Stimulated activated naive CD8-positive, alpha-beta T cell treated with anti-CD3 and anti-CD28 coated beads, Interleukin-15, Interleukin-2, amounts not matched to agents 100 ng/mL and 50 ng/mL, for 24 hours (primary cell): ENCODE measurements around the gene ZFP62.

Source experiments
- H3K27ac Mint-ChIP-seq: one replicate; pipeline ENCODE4 v1.8.0; 2021; ENCODE audit warnings: mild to moderate bottlenecking, mixed read lengths
- H3K27me3 Mint-ChIP-seq: one replicate; pipeline ENCODE4 v1.8.0; 2021; ENCODE audit warnings: mixed read lengths
- H3K36me3 Mint-ChIP-seq: one replicate; pipeline ENCODE4 v1.8.0; 2021; ENCODE audit warnings: low read depth, mixed read lengths
- H3K4me1 Mint-ChIP-seq: one replicate; pipeline ENCODE4 v1.8.0; 2021; ENCODE audit warnings: low read depth, mixed read lengths
- H3K4me3 Mint-ChIP-seq: one replicate; pipeline ENCODE4 v1.8.0; 2021; ENCODE audit warnings: mild to moderate bottlenecking, mixed read lengths
- H3K9me3 Mint-ChIP-seq: one replicate; pipeline ENCODE4 v1.8.0; 2021; ENCODE audit warnings: mixed read lengths

ZFP62 gene

GRCh38 chr5:180815293-180815917, 45.7 kb downstream of the ZFP62 start:
- H3K36me3 Mint-ChIP-seq: no peaks in the 10 kb centered on the region
- no peaks in the 10 kb centered on the region for H3K27me3 Mint-ChIP-seq
- peak overlapping the region; percentile 36 for H3K27ac Mint-ChIP-seq
- no peak overlapping the region for H3K4me3 Mint-ChIP-seq
- H3K4me1 Mint-ChIP-seq: peaks cover 76% of the 10 kb centered on the region
- H3K9me3 Mint-ChIP-seq: no peaks in the 10 kb centered on the region

DNA sequence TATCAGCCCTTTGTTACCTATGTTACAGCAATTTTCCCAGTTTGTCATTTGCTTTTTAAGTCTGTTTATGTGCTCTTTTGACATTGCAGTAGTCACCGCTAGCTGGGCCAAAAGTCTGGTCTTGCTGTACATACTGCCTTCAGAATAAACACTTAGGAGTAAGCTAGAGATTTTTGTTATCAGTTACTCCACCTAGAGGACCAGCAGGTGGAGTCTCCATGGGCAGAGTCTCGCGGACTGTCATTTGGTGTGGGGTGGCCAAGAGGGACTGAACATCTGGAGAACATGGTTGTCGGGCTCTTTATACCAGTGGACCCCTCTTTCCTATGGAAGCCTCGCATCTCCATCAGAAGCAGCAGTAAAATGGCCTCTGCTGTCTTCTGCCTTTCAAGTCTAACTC, 47.7 kb downstream of the ZFP62 start:
- no peaks in the 10 kb centered on the region for H3K27me3 Mint-ChIP-seq
- H3K9me3 Mint-ChIP-seq: no peaks in the 10 kb centered on the region
- peaks cover 79% of the 10 kb centered on the region for H3K4me1 Mint-ChIP-seq
- H3K36me3 Mint-ChIP-seq: no peaks in the 10 kb centered on the region
- no peak overlapping the region for H3K4me3 Mint-ChIP-seq
- H3K27ac Mint-ChIP-seq: peak overlapping the region; percentile 50

DNA sequence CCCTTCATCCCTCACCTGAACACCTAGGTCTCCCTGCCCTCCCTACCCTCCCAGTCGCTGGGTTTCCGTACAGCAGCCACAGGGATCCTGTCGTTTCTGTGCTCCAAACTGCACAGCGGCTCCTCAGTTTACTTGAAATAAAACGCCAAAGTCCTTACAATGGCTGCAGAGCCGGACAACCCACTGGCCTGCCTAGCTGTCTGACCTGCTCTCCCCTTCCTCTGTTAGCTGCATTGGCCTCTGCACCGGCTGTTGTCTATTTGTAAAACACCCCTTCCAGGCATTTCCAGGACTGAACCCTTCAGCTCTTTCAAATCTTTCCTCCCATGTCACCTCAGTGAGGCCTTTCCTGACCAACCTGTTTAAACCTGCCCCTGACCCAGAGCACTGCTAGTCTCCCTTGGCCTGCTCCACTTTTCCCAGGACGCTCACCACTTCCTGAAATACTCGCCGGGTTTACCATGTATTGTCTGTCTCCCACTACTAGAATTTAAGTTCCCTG, 49.4 kb downstream of the ZFP62 start:
- no peaks in the 10 kb centered on the region for H3K9me3 Mint-ChIP-seq
- peak overlapping the region; percentile 94 for H3K27ac Mint-ChIP-seq
- H3K36me3 Mint-ChIP-seq: peaks cover 8% of the 10 kb centered on the region
- no peaks in the 10 kb centered on the region for H3K27me3 Mint-ChIP-seq
- peaks cover 79% of the 10 kb centered on the region for H3K4me1 Mint-ChIP-seq
- H3K4me3 Mint-ChIP-seq: peak overlapping the region; percentile 87

GRCh38 chr5:180810959-180811622, 50.0 kb downstream of the ZFP62 start:
- peak overlapping the region; percentile 94 for H3K27ac Mint-ChIP-seq

DNA sequence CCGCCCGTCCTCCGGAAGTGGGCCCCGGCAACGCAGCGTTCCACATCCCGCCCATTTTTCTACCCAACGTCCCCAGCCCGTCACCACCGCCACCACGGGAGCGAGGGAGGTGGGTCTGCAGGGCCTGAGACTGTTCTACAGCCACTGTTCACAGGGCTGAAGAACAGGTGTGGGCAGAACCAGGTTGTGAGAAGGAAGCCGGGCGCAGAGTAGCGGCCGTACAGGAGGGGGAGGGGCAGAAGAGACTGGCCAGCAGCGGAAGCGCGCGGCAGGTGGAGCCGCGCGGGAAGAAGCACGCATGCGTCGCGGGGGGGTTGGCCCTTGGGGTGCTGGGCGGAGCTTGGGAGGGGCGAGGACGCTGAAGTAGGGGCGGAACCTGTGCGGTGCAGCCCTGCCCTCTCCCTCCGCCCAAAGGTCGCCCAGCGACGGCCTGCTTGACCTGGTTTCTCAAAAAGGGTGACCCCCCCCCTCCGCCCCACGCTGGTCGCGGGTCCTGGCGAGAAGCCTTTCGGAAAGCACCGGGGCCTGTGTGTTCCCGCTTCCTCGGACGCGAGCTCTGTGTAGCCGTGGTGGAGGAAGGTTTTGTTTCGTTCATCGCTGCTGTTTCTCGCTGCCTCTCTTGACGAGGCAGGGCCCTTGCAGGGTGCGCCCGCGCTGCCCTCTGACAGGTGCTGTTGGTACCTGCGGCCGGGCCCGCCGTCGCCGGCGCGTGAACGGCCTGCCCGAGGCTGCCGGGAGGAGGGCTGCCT, 50.7 kb downstream of the ZFP62 start:
- H3K4me3 Mint-ChIP-seq: peak overlapping the region; percentile 87
- no peaks in the 10 kb centered on the region for H3K27me3 Mint-ChIP-seq
- H3K9me3 Mint-ChIP-seq: no peaks in the 10 kb centered on the region
- H3K4me1 Mint-ChIP-seq: peaks cover 80% of the 10 kb centered on the region
- H3K27ac Mint-ChIP-seq: peak overlapping the region; percentile 95
- H3K36me3 Mint-ChIP-seq: peaks cover 11% of the 10 kb centered on the region

More at GRCh38 chr5:180810959-180811622, 50.0 kb downstream of the ZFP62 start:
- no peaks in the 10 kb centered on the region for H3K9me3 Mint-ChIP-seq
- no peaks in the 10 kb centered on the region for H3K27me3 Mint-ChIP-seq
- peaks cover 80% of the 10 kb centered on the region for H3K4me1 Mint-ChIP-seq
- H3K4me3 Mint-ChIP-seq: peak overlapping the region; percentile 87
- peaks cover 11% of the 10 kb centered on the region for H3K36me3 Mint-ChIP-seq

DNA sequence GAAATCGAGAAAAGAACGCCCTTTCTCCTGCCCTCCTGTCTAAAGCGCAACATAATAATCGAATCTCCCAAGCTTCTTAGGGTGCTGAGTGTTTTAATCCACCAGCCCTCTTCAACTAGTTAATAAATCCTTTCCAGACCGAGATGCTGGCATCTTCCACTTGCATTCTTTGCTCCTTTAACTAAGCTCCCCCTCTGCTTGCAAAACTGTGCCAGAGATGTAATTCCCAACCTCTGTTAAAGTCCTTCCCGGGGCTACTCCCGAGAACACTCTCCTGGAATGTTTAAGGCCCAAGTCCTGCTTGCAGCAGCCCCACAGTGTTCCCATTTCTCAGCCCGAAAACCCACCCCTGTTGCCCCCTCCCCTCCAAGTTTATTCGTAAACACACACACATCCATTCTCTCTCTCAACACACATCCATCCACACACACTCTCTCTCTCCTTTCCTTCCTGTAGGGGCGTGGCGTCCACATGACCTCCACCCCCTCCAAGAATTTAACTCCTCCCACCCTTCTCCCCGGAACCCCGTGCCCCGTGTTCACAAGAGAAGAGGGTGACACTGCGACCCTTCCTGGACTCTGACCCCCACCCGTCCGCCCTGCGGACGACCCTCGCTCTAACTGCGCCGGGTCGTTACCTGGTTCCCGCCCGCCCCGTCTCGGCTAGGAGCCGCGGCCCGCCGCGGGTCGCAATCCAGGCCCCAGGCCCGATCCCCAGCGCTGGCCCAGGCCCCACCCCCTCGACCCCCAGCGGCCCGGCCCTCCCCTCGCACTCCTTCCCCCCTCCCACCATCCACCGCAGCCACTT, 51.5 kb downstream of the ZFP62 start:
- Mint-ChIP-seq H3K9me3 (no peaks in the 10 kb centered on the region), H3K4me3 (peak overlapping the region; percentile 87), H3K27ac (peak overlapping the region; percentile 95), H3K27me3 (no peaks in the 10 kb centered on the region), H3K36me3 (peaks cover 18% of the 10 kb centered on the region), H3K4me1 (peaks cover 81% of the 10 kb centered on the region)

GRCh38 chr5:180808461-180809000, 52.5 kb downstream of the ZFP62 start:
- Mint-ChIP-seq H3K4me1 (peaks cover 75% of the 10 kb centered on the region), H3K36me3 (peaks cover 18% of the 10 kb centered on the region), H3K27me3 (no peaks in the 10 kb centered on the region)

GRCh38 chr5:180807654-180808414, 53.2 kb downstream of the ZFP62 start:
- Mint-ChIP-seq H3K9me3 (no peaks in the 10 kb centered on the region), H3K4me1 (peaks cover 68% of the 10 kb centered on the region), H3K27ac (peak overlapping the region; percentile 95), H3K36me3 (peaks cover 18% of the 10 kb centered on the region), H3K27me3 (no peaks in the 10 kb centered on the region), H3K4me3 (peak overlapping the region; percentile 87)

More at GRCh38 chr5:180808461-180809000, 52.5 kb downstream of the ZFP62 start:
- H3K9me3 Mint-ChIP-seq: no peaks in the 10 kb centered on the region
- H3K27ac Mint-ChIP-seq: peak overlapping the region; percentile 95
- peak overlapping the region; percentile 87 for H3K4me3 Mint-ChIP-seq

DNA sequence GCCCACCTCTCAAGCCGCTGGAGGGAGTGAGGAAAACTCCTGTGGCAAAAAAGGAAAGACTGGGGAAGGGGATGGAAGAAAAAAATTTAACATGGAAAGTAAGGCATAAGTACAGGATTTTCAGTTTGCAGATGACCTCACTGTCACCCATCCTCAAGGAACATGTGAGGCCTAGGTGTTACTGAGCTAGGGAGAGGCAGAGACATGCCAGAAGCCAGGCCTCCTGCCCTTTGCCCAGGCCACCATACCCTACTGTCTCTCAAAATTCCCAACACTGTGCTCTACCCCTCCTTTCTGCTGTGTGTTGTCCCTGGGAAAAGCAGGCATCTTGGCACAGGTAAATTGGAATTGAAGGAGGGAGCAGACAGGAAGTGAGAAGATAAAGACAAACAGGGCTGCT, 54.0 kb downstream of the ZFP62 start:
- H3K27ac Mint-ChIP-seq: peak overlapping the region; percentile 95
- peaks cover 18% of the 10 kb centered on the region for H3K36me3 Mint-ChIP-seq
- H3K4me1 Mint-ChIP-seq: peaks cover 66% of the 10 kb centered on the region

DNA sequence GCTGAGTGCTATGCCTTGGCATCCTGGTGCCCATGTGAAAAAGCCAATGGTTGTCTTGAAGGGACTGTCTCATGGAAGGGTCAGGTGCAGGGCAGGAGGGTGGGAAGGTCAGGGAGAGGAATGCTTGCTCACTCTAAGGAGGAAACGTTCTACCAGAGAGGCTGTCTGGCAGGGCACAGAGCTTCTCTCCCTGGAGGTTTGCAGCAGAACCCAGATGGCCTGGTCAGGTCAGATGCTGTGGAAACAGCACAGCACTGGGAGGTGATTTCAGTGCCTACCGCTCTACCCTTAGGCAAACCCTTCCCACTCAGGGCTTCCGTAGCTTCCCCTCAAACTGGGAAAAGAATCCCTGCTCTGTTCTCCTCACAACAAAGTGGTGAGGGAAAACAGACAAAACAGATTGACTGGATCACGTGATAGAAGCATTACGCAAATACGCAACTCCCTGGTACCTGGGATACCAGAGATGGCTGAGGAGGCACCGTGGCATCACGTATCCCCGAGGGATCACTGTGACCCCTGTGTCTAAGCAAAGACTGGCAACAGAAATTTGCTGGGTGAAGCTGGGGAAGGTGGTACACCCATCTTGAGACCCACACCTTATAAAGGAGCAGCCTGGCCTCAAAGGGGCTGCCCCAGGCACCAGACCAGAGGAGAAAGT, 54.6 kb downstream of the ZFP62 start:
- peak overlapping the region; percentile 87 for H3K4me3 Mint-ChIP-seq
- H3K27me3 Mint-ChIP-seq: no peaks in the 10 kb centered on the region
- H3K36me3 Mint-ChIP-seq: peaks cover 22% of the 10 kb centered on the region
- no peaks in the 10 kb centered on the region for H3K9me3 Mint-ChIP-seq
- H3K27ac Mint-ChIP-seq: peak overlapping the region; percentile 95
- peaks cover 66% of the 10 kb centered on the region for H3K4me1 Mint-ChIP-seq

More for the DNA sequence above, 54.0 kb downstream of the ZFP62 start:
- Mint-ChIP-seq H3K4me3 (peak overlapping the region; percentile 87), H3K9me3 (no peaks in the 10 kb centered on the region), H3K27me3 (no peaks in the 10 kb centered on the region)

DNA sequence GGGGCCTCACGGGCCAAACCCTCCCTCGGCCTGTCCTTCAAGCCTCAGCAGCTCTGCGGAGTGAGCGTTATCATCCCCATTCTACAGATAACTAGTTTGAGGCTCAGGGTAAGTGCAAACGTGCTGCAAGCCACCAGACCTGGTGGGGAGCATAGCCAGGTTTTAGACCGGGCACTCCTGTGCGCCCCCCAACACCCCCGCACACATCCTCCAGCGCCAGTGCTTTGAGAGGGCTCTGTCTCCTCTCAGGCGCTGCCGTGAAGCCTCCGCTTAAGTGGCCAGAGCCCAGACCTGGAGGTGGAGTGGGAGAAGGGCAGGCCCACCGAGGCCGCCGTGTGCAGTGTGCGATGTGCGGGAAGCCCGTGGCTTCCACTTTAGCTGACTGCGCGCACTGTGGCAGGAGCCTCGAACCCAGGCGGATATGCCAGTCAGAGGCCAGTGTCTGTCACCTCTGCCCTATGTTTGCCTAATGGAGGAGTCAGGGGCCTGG, 56.9 kb downstream of the ZFP62 start:
- Mint-ChIP-seq H3K4me1 (peaks cover 78% of the 10 kb centered on the region), H3K9me3 (no peaks in the 10 kb centered on the region), H3K36me3 (peaks cover 43% of the 10 kb centered on the region), H3K4me3 (peak overlapping the region; percentile 87), H3K27ac (peak overlapping the region; percentile 96), H3K27me3 (no peaks in the 10 kb centered on the region)

DNA sequence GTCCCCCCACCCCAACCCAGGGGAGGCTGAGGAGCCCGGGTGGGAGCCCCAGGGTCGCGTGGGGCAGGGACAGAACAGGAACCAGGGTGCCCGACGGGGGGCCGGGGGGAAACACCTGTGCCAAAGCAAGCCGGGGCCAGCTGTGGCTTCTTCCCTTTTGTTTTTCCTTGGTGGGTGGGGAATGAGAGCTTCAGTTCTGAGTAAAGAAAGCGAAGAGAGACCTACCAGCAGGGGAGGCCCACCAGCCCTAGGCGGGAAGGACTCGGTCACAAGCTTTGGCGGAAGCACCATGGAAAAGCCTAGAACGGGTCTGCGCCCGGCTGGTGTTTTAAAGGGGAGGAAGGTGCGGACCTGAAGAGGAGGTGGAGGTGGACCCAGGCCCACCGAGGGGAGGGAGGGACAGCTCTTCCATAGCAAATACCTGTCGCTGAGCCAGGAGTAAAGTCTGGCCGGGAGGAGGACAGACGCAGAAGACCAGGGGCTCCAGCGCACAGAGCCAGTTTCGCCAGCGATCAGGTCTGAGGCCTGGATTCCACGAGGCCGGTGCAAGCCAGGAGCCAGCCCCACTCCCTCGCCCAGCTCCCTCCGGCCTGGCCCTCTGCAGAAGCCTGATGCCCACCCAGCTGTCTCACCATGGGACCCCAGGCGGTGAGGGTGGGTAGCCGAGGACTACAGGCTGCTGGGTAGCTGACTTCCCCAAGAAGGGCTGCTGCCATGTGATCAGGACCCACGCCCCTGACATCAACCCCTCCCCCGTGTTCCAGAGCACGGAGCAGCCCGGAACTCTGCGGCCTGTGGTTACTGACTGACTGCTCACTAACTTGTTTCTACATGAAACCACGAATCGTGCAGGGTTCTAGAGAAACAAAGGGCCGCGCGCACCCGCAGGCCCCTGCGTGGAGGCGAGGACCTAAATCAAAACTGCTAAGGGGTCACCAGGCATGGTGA, 57.6 kb downstream of the ZFP62 start:
- peaks cover 49% of the 10 kb centered on the region for H3K36me3 Mint-ChIP-seq
- H3K27me3 Mint-ChIP-seq: no peaks in the 10 kb centered on the region
- peaks cover 78% of the 10 kb centered on the region for H3K4me1 Mint-ChIP-seq

More for the DNA sequence above, 57.6 kb downstream of the ZFP62 start:
- Mint-ChIP-seq H3K27ac (peak overlapping the region; percentile 96), H3K4me3 (peak overlapping the region; percentile 87), H3K9me3 (no peaks in the 10 kb centered on the region)
